ENCODE data around the gene TRAF3. TPM values are rescaled to one million over a fixed set of nuclear protein-coding genes. Genes with fewer than 3 reads are reported as not detected.

TRAF3 gene
- total RNA-seq, 1 donor from 2014 or later = 35.3 TPM

GRCh38 chr14:102945346-102946130, 168.3 kb downstream of the TRAF3 start:
- no peak for TF ChIP-seq CTCF (IDR thresholded peaks at IDR 0.05; ENCODE audit: insufficient read depth, low read length, severe bottlenecking)
- H3K4me3 ChIP-seq (ENCODE audit: low read depth, low read length) = no peak overlapping the region
- DNase-seq (ENCODE audit: low read depth) (no peak), FAIRE-seq (no peak)
- peaks cover 50% of the 10 kb centered on the region for H3K36me3 ChIP-seq (ENCODE audit: control insufficient read depth, insufficient read depth, low read length)
- H3K27me3 ChIP-seq (ENCODE audit: control insufficient read depth, insufficient read depth, low read length) = no peaks in the 10 kb centered on the region

- peaks cover 53% of the 10 kb centered on the region for H3K36me3 ChIP-seq (ENCODE audit: control insufficient read depth, insufficient read depth, low read length)
- no peaks in the 10 kb centered on the region for H3K27me3 ChIP-seq (ENCODE audit: control insufficient read depth, insufficient read depth, low read length)
- H3K4me3 ChIP-seq (ENCODE audit: low read depth, low read length) = no peak overlapping the region
- TF ChIP-seq CTCF (IDR thresholded peaks at IDR 0.05; ENCODE audit: insufficient read depth, low read length, severe bottlenecking) = no peak
- FAIRE-seq (no peak), DNase-seq (ENCODE audit: low read depth) (no peak)
Observed at GRCh38 chr14:102947321-102948103, 170.3 kb downstream of the TRAF3 start.

GRCh38 chr14:102948698-102949061, 171.4 kb downstream of the TRAF3 start:
- Histone ChIP-seq H3K4me3 (ENCODE audit: low read depth, low read length) (no peak overlapping the region), H3K36me3 (ENCODE audit: control insufficient read depth, insufficient read depth, low read length) (peaks cover 61% of the 10 kb centered on the region), H3K27me3 (ENCODE audit: control insufficient read depth, insufficient read depth, low read length) (no peaks in the 10 kb centered on the region)
- DNase-seq (ENCODE audit: low read depth) (no peak), FAIRE-seq (no peak)
- TF ChIP-seq CTCF (IDR thresholded peaks at IDR 0.05; ENCODE audit: insufficient read depth, low read length, severe bottlenecking) = no peak

GRCh38 chr14:102949062-102949800, 172.0 kb downstream of the TRAF3 start:
- Histone ChIP-seq H3K4me3 (ENCODE audit: low read depth, low read length) (no peak overlapping the region), H3K27me3 (ENCODE audit: control insufficient read depth, insufficient read depth, low read length) (no peaks in the 10 kb centered on the region), H3K36me3 (ENCODE audit: control insufficient read depth, insufficient read depth, low read length) (peaks cover 60% of the 10 kb centered on the region)
- DNase-seq (ENCODE audit: low read depth) (no peak), FAIRE-seq (peak; percentile 32)
- TF ChIP-seq CTCF (IDR thresholded peaks at IDR 0.05; ENCODE audit: insufficient read depth, low read length, severe bottlenecking) = no peak

- FAIRE-seq (no peak), DNase-seq (ENCODE audit: low read depth) (no peak)
- no peak for TF ChIP-seq CTCF (IDR thresholded peaks at IDR 0.05; ENCODE audit: insufficient read depth, low read length, severe bottlenecking)
- H3K36me3 ChIP-seq (ENCODE audit: control insufficient read depth, insufficient read depth, low read length) = peaks cover 60% of the 10 kb centered on the region
- no peaks in the 10 kb centered on the region for H3K27me3 ChIP-seq (ENCODE audit: control insufficient read depth, insufficient read depth, low read length)
- H3K4me3 ChIP-seq (ENCODE audit: low read depth, low read length) = no peak overlapping the region
Observed at GRCh38 chr14:102949801-102950451, 172.7 kb downstream of the TRAF3 start.
